Astrocyte (in vitro differentiated cells and primary cell): ENCODE measurements around the gene NAP1L4. TPM values are rescaled to one million over a fixed set of nuclear protein-coding genes. Genes with fewer than 3 reads are reported as not detected.

ENCODE experiments used
- DNase-seq: peaks from one replicate; pipeline ENCODE4 v3.0.0-alpha.2; 2010; ENCODE audit warnings: low read depth
- FAIRE-seq: peaks from 2 replicates; lab custom pipeline; 2011; peaks lifted over from hg19 to GRCh38; lab: Jason Lieb, UNC
- H2AFZ ChIP-seq: 2 replicates; pipeline ENCODE4 v1.6.0; 2012; ENCODE audit warnings: low read depth, low read length, inconsistent platforms
- H3K27ac ChIP-seq: 2 replicates; pipeline ENCODE4 v1.5.1; 2011; ENCODE audit warnings: low read depth, low read length, inconsistent platforms
- H3K27me3 ChIP-seq: 2 replicates; pipeline ENCODE4 v1.6.0; 2011; ENCODE audit warnings: low read length, inconsistent platforms; ENCODE audit not compliant: insufficient read depth
- H3K36me3 ChIP-seq: 2 replicates; pipeline ENCODE4 v1.5.1; 2011; ENCODE audit warnings: low read length, inconsistent platforms; ENCODE audit not compliant: insufficient read depth
- H3K4me1 ChIP-seq: 2 replicates; pipeline ENCODE4 v1.5.1; 2011; ENCODE audit warnings: low read length, inconsistent platforms; ENCODE audit not compliant: insufficient read depth
- H3K4me2 ChIP-seq: 2 replicates; pipeline ENCODE4 v1.6.0; 2012; ENCODE audit warnings: low read length, inconsistent platforms
- H3K4me3 ChIP-seq: 2 replicates; pipeline ENCODE4 v1.5.1; 2011; ENCODE audit warnings: low read depth, mild to moderate bottlenecking, low read length, inconsistent platforms; ENCODE audit not compliant: insufficient read depth
- H3K79me2 ChIP-seq: 2 replicates; pipeline ENCODE4 v1.6.0; 2012; ENCODE audit warnings: mild to moderate bottlenecking, low read length, inconsistent platforms; ENCODE audit not compliant: insufficient read depth
- H3K9ac ChIP-seq: 2 replicates; pipeline ENCODE4 v1.6.0; 2012; ENCODE audit warnings: mild to moderate bottlenecking, low read length, inconsistent platforms
- H3K9me3 ChIP-seq: 2 replicates; pipeline ENCODE4 v1.5.1; 2012; ENCODE audit warnings: low read depth, mild to moderate bottlenecking, low read length, inconsistent platforms; ENCODE audit not compliant: insufficient read depth
- H4K20me1 ChIP-seq: 2 replicates; pipeline ENCODE4 v1.6.0; 2012; ENCODE audit warnings: low read length, inconsistent platforms; ENCODE audit not compliant: insufficient read depth
- H3K27ac Mint-ChIP-seq: one replicate; pipeline ENCODE4 v1.8.0; 2021; ENCODE audit warnings: mild to moderate bottlenecking, mixed read lengths; ENCODE audit not compliant: unreplicated experiment
- H3K27me3 Mint-ChIP-seq: one replicate; pipeline ENCODE4 v1.8.0; 2021; ENCODE audit warnings: low read depth, mixed read lengths; ENCODE audit not compliant: unreplicated experiment
- H3K36me3 Mint-ChIP-seq: one replicate; pipeline ENCODE4 v1.8.0; 2021; ENCODE audit warnings: low read depth, mixed read lengths; ENCODE audit not compliant: unreplicated experiment
- H3K4me1 Mint-ChIP-seq: one replicate; pipeline ENCODE4 v1.8.0; 2021; ENCODE audit warnings: low read depth, mixed read lengths; ENCODE audit not compliant: unreplicated experiment
- H3K4me3 Mint-ChIP-seq: one replicate; pipeline ENCODE4 v1.8.0; 2021; ENCODE audit warnings: mild to moderate bottlenecking, moderate library complexity, mixed read lengths; ENCODE audit not compliant: unreplicated experiment
- H3K9me3 Mint-ChIP-seq: one replicate; pipeline ENCODE4 v1.8.0; 2021; ENCODE audit warnings: mild to moderate bottlenecking, mixed read lengths; ENCODE audit not compliant: unreplicated experiment
- EZH2 ChIP-seq: IDR thresholded peaks from 2 replicates; pipeline ENCODE4 v1.6.1; 2012; ENCODE audit warnings: mild to moderate bottlenecking, low read length, inconsistent platforms; ENCODE audit not compliant: insufficient read depth
- total RNA-seq: library from RNA; stranded (reverse); gene quantifications from 2 replicates; pipeline ENCODE4 v1.2.1, GENCODE V29; 2021
- TF ChIP-seq, protein P1 (sequence below): IDR thresholded peaks from 2 replicates; pipeline ENCODE4 v1.5.1; 2011; ENCODE audit warnings: low read depth, mild to moderate bottlenecking, inconsistent platforms, low read length, moderate library complexity; ENCODE audit not compliant: insufficient read depth

Gene NAP1L4
- total RNA-seq, 1 donor from 2014 or later, result 153 TPM

- peak overlapping the region; percentile 47 for H3K27ac Mint-ChIP-seq
- peaks cover 3% of the 10 kb centered on the region for H3K27me3 ChIP-seq
- FAIRE-seq, result no peak
- H3K9me3 ChIP-seq, result no peaks in the 10 kb centered on the region
- no peaks in the 10 kb centered on the region for H3K79me2 ChIP-seq
- TF ChIP-seq, protein P1, sequence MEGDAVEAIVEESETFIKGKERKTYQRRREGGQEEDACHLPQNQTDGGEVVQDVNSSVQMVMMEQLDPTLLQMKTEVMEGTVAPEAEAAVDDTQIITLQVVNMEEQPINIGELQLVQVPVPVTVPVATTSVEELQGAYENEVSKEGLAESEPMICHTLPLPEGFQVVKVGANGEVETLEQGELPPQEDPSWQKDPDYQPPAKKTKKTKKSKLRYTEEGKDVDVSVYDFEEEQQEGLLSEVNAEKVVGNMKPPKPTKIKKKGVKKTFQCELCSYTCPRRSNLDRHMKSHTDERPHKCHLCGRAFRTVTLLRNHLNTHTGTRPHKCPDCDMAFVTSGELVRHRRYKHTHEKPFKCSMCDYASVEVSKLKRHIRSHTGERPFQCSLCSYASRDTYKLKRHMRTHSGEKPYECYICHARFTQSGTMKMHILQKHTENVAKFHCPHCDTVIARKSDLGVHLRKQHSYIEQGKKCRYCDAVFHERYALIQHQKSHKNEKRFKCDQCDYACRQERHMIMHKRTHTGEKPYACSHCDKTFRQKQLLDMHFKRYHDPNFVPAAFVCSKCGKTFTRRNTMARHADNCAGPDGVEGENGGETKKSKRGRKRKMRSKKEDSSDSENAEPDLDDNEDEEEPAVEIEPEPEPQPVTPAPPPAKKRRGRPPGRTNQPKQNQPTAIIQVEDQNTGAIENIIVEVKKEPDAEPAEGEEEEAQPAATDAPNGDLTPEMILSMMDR, result no peak
- TF ChIP-seq EZH2, result no peak
- peak overlapping the region; percentile 68 for H3K27ac ChIP-seq
- H3K27me3 Mint-ChIP-seq, result no peaks in the 10 kb centered on the region
- no peaks in the 10 kb centered on the region for H3K9me3 Mint-ChIP-seq
- peak overlapping the region; percentile 27 for H3K4me3 ChIP-seq
- H4K20me1 ChIP-seq, result no peaks in the 10 kb centered on the region
- H2AFZ ChIP-seq, result peak overlapping the region; percentile 22
- peaks cover 2% of the 10 kb centered on the region for H3K36me3 Mint-ChIP-seq
- DNase-seq, result no peak
- H3K4me1 Mint-ChIP-seq, result peaks cover 8% of the 10 kb centered on the region
- H3K4me1 ChIP-seq, result peaks cover 23% of the 10 kb centered on the region
- peak overlapping the region; percentile 87 for H3K4me2 ChIP-seq
- no peak overlapping the region for H3K4me3 Mint-ChIP-seq
- peak overlapping the region; percentile 68 for H3K9ac ChIP-seq
- no peaks in the 10 kb centered on the region for H3K36me3 ChIP-seq
Measured at GRCh38 chr11:2913019-2913431, 79.1 kb downstream of the NAP1L4 start.

GRCh38 chr11:2912498-2912897, 79.6 kb downstream of the NAP1L4 start:
- Mint-ChIP-seq H3K27me3 (no peaks in the 10 kb centered on the region), H3K27ac (no peak overlapping the region), H3K36me3 (peaks cover 2% of the 10 kb centered on the region), H3K4me3 (no peak overlapping the region), H3K4me1 (peaks cover 8% of the 10 kb centered on the region), H3K9me3 (peaks cover under 1% of the 10 kb centered on the region)
- Histone ChIP-seq H3K9me3 (no peaks in the 10 kb centered on the region), H3K4me2 (peak overlapping the region; percentile 87), H2AFZ (peak overlapping the region; percentile 22), H4K20me1 (no peaks in the 10 kb centered on the region), H3K9ac (peak overlapping the region; percentile 68), H3K4me3 (peak overlapping the region; percentile 27), H3K36me3 (no peaks in the 10 kb centered on the region), H3K27me3 (peaks cover 3% of the 10 kb centered on the region), H3K4me1 (peaks cover 23% of the 10 kb centered on the region), H3K27ac (peak overlapping the region; percentile 68), H3K79me2 (no peaks in the 10 kb centered on the region)
- peak; percentile 29 for FAIRE-seq
- peak; percentile 76 for DNase-seq
- TF ChIP-seq EZH2, result no peak
- TF ChIP-seq, protein P1, result no peak

GRCh38 chr11:2911785-2912391, 80.2 kb downstream of the NAP1L4 start:
- Histone ChIP-seq H3K4me3 (no peak overlapping the region), H3K9ac (no peak overlapping the region), H3K36me3 (no peaks in the 10 kb centered on the region), H3K27ac (no peak overlapping the region), H3K9me3 (no peaks in the 10 kb centered on the region), H3K4me2 (peak overlapping the region; percentile 87), H2AFZ (no peak overlapping the region), H3K27me3 (peaks cover 3% of the 10 kb centered on the region), H3K79me2 (no peaks in the 10 kb centered on the region), H4K20me1 (no peaks in the 10 kb centered on the region), H3K4me1 (peaks cover 23% of the 10 kb centered on the region)
- FAIRE-seq (no peak), DNase-seq (no peak)
- peaks cover 3% of the 10 kb centered on the region for H3K9me3 Mint-ChIP-seq
- H3K27me3 Mint-ChIP-seq, result no peaks in the 10 kb centered on the region
- H3K4me3 Mint-ChIP-seq, result no peak overlapping the region
- H3K4me1 Mint-ChIP-seq, result peaks cover 8% of the 10 kb centered on the region
- H3K36me3 Mint-ChIP-seq, result peaks cover 6% of the 10 kb centered on the region
- no peak for TF ChIP-seq EZH2
- TF ChIP-seq, protein P1, result no peak
- no peak overlapping the region for H3K27ac Mint-ChIP-seq
